Measurements from ENCODE around the gene MSGN1.

- no peak for TF ChIP-seq NFIC (IDR thresholded peaks at IDR 0.05)
- no peak for TF ChIP-seq REST (IDR thresholded peaks at IDR 0.05; ENCODE audit: low read depth)
- TF ChIP-seq, protein P1, sequence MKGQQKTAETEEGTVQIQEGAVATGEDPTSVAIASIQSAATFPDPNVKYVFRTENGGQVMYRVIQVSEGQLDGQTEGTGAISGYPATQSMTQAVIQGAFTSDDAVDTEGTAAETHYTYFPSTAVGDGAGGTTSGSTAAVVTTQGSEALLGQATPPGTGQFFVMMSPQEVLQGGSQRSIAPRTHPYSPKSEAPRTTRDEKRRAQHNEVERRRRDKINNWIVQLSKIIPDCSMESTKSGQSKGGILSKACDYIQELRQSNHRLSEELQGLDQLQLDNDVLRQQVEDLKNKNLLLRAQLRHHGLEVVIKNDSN (IDR thresholded peaks at IDR 0.05) = no peak
- no peak for TF ChIP-seq RAD21 (IDR thresholded peaks at IDR 0.05; ENCODE audit: low read depth)
- no peak for TF ChIP-seq FOXM1 (IDR thresholded peaks at IDR 0.05; ENCODE audit: borderline replicate concordance, low read depth)
- TF ChIP-seq EP300 (IDR thresholded peaks at IDR 0.05; ENCODE audit: borderline replicate concordance) = no peak
- TF ChIP-seq, protein P2, sequence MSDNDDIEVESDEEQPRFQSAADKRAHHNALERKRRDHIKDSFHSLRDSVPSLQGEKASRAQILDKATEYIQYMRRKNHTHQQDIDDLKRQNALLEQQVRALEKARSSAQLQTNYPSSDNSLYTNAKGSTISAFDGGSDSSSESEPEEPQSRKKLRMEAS (IDR thresholded peaks at IDR 0.05) = no peak
- no peak for TF ChIP-seq TEAD4 (IDR thresholded peaks at IDR 0.05)
- no peak for TF ChIP-seq CREB1 (IDR thresholded peaks at IDR 0.05; ENCODE audit: low read depth)
- TF ChIP-seq ZBTB7A (IDR thresholded peaks at IDR 0.05; ENCODE audit: low read depth) = no peak
- no peak for TF ChIP-seq TAF1 (IDR thresholded peaks at IDR 0.05; ENCODE audit: low read depth)
- TF ChIP-seq YY1 (IDR thresholded peaks at IDR 0.05; ENCODE audit: low read depth) = no peak
Measured at GRCh38 chr2:17863539-17863938, 47.3 kb downstream of the MSGN1 start.

All from Ishikawa (cell line).